ENCODE measurements around the gene MFSD11. TPM values are rescaled to one million over a fixed set of nuclear protein-coding genes. Genes with fewer than 3 reads are reported as not detected.

MFSD11 gene
- total RNA-seq, 1 experiment from 2014 or later, result 24.9 TPM

DNA sequence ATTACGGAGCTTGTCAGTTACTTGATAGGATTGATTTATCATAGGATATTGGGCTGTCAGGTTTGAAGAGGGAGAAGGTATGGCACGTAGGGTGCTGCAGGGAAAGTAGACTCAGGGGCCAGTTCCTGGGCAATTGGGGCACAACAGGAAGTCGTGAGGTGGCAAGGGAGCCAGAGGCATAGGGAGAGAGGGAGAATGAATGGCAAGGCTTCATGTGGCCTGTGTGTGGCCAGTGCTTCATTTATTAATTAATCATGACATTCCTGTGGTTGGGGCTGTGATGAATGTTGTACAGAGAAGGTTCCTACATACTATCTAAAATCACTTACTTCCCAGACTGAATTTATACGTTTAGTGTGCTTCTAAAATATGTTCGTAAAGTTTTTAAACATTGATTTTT lies 19.3 kb downstream of the MFSD11 start (continued):
- TF ChIP-seq, protein P1, sequence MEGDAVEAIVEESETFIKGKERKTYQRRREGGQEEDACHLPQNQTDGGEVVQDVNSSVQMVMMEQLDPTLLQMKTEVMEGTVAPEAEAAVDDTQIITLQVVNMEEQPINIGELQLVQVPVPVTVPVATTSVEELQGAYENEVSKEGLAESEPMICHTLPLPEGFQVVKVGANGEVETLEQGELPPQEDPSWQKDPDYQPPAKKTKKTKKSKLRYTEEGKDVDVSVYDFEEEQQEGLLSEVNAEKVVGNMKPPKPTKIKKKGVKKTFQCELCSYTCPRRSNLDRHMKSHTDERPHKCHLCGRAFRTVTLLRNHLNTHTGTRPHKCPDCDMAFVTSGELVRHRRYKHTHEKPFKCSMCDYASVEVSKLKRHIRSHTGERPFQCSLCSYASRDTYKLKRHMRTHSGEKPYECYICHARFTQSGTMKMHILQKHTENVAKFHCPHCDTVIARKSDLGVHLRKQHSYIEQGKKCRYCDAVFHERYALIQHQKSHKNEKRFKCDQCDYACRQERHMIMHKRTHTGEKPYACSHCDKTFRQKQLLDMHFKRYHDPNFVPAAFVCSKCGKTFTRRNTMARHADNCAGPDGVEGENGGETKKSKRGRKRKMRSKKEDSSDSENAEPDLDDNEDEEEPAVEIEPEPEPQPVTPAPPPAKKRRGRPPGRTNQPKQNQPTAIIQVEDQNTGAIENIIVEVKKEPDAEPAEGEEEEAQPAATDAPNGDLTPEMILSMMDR (IDR thresholded peaks at IDR 0.05 in 2 of 3, conservative IDR thresholded peaks at IDR 0.05 in 1 of 3; ENCODE audit: borderline replicate concordance in 1 of 3, insufficient read depth in 1 of 3, low read depth in 2 of 3, low read length in 2 of 3), result no peak
- TF ChIP-seq ZFX (IDR thresholded peaks at IDR 0.05) (no peak), EGR1 (IDR thresholded peaks at IDR 0.05; ENCODE audit: low read depth) (no peak)

DNA sequence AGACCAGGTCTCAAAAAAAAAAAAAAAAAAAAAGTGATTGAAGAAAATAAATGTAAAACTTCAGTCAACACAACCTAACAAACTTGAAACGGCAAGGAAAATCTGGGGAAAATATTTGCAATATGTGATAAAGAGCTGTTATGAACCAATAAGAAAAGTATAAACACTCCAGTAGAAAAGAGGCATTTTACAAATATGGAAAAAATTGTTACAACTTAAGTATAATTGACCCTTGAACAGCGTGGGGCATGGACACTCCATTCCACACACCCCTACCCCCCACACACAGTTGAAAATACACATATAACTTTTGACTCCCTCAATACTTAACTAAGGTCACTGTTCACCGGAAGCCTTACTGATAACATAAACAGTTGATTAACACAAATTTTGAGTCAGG lies 20.7 kb downstream of the MFSD11 start:
- CTCF ChIA-PET, result no interaction called here
- Histone ChIP-seq H2AFZ (ENCODE audit: low read depth, low read length, poor library complexity, severe bottlenecking) (no peak overlapping the region), H3K9me3 (ENCODE audit: control insufficient read depth in 1 of 2, insufficient read depth in 1 of 2, low read depth in 1 of 2, low read length in 2 of 2) (no peaks in the 10 kb centered on the region), H3K27ac (ENCODE audit: low read depth, low read length) (no peak overlapping the region), H4K20me1 (ENCODE audit: insufficient read depth) (no peaks in the 10 kb centered on the region), H3K27me3 (ENCODE audit: insufficient read depth, low read length) (no peaks in the 10 kb centered on the region), H3K4me2 (ENCODE audit: low read length) (no peak overlapping the region), H3K9me2 (ENCODE audit: insufficient read depth) (no peaks in the 10 kb centered on the region), H3K4me3 (replicated peaks in 1 of 2; ENCODE audit: low read depth in 1 of 2, low read length in 2 of 2) (no peak overlapping the region), H3K36me3 (ENCODE audit: control insufficient read depth in 1 of 2, insufficient read depth in 2 of 2, low read length in 2 of 2) (no peaks in the 10 kb centered on the region), H3K79me2 (ENCODE audit: insufficient read depth, low read length) (no peaks in the 10 kb centered on the region), H3K9ac (ENCODE audit: low read length) (no peak overlapping the region), H3K4me1 (ENCODE audit: control insufficient read depth in 1 of 2, insufficient read depth in 2 of 2, low read length in 2 of 2) (peaks cover under 1 to 10% of the 10 kb centered on the region in 2 experiments; a peak in 3 of 4 replicates)
- intact Hi-C loops (cut with micrococcal nuclease), result no loop called here
- POLR2A ChIA-PET, result interaction anchor here (0.6 to 0.7 kb wide), 2 partner anchors 31 to 52 kb away, joined by 3 read pairs; no protein-coding TSS in a partner anchor
- no TSS peak for BruUV-seq (replicated peaks)
- RAD21 ChIA-PET (ENCODE audit: low non-redundant PET in 1 of 2, low total read pairs in 2 of 2, uncharacterized antibody in 2 of 2, unreplicated experiment in 2 of 2), result no interaction called here
- DNase-seq (ENCODE audit: low read depth, low spot score) (no peak), ATAC-seq (no peak)
- TF ChIP-seq ZBTB33 (IDR thresholded peaks at IDR 0.05; ENCODE audit: extremely low read depth, insufficient replicate concordance, low read length) (no peak), EZH2phosphoT487 (IDR thresholded peaks at IDR 0.05; ENCODE audit: borderline replicate concordance) (no peak), FOSL1 (IDR thresholded peaks at IDR 0.05; ENCODE audit: low read depth) (no peak), ZNF274 (IDR thresholded peaks at IDR 0.05; ENCODE audit: low read depth, low read length) (no peak), SIN3A (IDR thresholded peaks at IDR 0.05; ENCODE audit: low read depth) (no peak), ZFX (IDR thresholded peaks at IDR 0.05) (no peak), SP1 (IDR thresholded peaks at IDR 0.05; ENCODE audit: low read depth) (no peak), MAX (IDR thresholded peaks at IDR 0.05) (no peak), YY1 (IDR thresholded peaks at IDR 0.05; ENCODE audit: extremely low read depth, insufficient replicate concordance, low read depth, low read length) (no peak), ELF1 (IDR thresholded peaks at IDR 0.05; ENCODE audit: borderline replicate concordance, low read depth) (no peak), POLR2A (IDR thresholded peaks at IDR 0.05; ENCODE audit: borderline replicate concordance, extremely low read depth, insufficient read depth, insufficient read length) (no peak), POLR2AphosphoS5 (IDR thresholded peaks at IDR 0.05; ENCODE audit: low read depth, low read length) (no peak), CBX3 (IDR thresholded peaks at IDR 0.05; ENCODE audit: low read depth) (no peak), SRF (IDR thresholded peaks at IDR 0.05; ENCODE audit: low read depth) (no peak), EZH2 (IDR thresholded peaks at IDR 0.05) (no peak), RAD21 (IDR thresholded peaks at IDR 0.05; ENCODE audit: low read depth) (no peak)
- TF ChIP-seq, protein P2, sequence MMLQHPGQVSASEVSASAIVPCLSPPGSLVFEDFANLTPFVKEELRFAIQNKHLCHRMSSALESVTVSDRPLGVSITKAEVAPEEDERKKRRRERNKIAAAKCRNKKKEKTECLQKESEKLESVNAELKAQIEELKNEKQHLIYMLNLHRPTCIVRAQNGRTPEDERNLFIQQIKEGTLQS (IDR thresholded peaks at IDR 0.05), result no peak
- TF ChIP-seq, protein P3, sequence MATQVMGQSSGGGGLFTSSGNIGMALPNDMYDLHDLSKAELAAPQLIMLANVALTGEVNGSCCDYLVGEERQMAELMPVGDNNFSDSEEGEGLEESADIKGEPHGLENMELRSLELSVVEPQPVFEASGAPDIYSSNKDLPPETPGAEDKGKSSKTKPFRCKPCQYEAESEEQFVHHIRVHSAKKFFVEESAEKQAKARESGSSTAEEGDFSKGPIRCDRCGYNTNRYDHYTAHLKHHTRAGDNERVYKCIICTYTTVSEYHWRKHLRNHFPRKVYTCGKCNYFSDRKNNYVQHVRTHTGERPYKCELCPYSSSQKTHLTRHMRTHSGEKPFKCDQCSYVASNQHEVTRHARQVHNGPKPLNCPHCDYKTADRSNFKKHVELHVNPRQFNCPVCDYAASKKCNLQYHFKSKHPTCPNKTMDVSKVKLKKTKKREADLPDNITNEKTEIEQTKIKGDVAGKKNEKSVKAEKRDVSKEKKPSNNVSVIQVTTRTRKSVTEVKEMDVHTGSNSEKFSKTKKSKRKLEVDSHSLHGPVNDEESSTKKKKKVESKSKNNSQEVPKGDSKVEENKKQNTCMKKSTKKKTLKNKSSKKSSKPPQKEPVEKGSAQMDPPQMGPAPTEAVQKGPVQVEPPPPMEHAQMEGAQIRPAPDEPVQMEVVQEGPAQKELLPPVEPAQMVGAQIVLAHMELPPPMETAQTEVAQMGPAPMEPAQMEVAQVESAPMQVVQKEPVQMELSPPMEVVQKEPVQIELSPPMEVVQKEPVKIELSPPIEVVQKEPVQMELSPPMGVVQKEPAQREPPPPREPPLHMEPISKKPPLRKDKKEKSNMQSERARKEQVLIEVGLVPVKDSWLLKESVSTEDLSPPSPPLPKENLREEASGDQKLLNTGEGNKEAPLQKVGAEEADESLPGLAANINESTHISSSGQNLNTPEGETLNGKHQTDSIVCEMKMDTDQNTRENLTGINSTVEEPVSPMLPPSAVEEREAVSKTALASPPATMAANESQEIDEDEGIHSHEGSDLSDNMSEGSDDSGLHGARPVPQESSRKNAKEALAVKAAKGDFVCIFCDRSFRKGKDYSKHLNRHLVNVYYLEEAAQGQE (IDR thresholded peaks at IDR 0.05; ENCODE audit: low read depth), result no peak

Measured in HCT116 (cell line).